Caco-2 (cell line): ENCODE measurements around the gene ANGEL2. TPM values are rescaled to one million over a fixed set of nuclear protein-coding genes. Genes with fewer than 3 reads are reported as not detected.

Experiments
- BruUV-seq: library from RNA; stranded (reverse); fragments of 400-500 nt; replicated peaks from 2 replicates; lab custom pipeline; 2021; lab: Mats Ljungman, UMichigan
- CTCF ChIA-PET: fragments of 300-600 bp; sonication (Branson Sonifier 250); formaldehyde crosslinking; loops from one replicate; lab custom pipeline; 2022; ENCODE audit warnings: antibody characterized with exemption; lab: Charles Lee
- POLR2A ChIA-PET: fragments of 300-600 bp; sonication (Branson Sonifier 250); formaldehyde crosslinking; loops from one replicate; lab custom pipeline; 2022; ENCODE audit warnings: antibody characterized with exemption; lab: Charles Lee
- DNase-seq, 2 experiments: peaks; one replicate each; pipeline versions ENCODE4 v3.0.0 to v3.0.0-alpha.2; 2020 to 2022
- H3K27me3 ChIP-seq: replicated peaks from 2 replicates; pipeline ENCODE4 v1.6.0; 2011; ENCODE audit warnings: low read length; ENCODE audit not compliant: control insufficient read depth, insufficient read depth
- H3K36me3 ChIP-seq: 2 replicates; pipeline ENCODE4 v1.5.1; 2011; ENCODE audit warnings: low read length; ENCODE audit not compliant: control insufficient read depth, insufficient read depth
- H3K4me1 ChIP-seq: fragments of 250-450 bp; sonication (Bioruptor Pico); 2 replicates; pipeline ENCODE4 v1.5.1; 2020; ENCODE audit warnings: mild to moderate bottlenecking
- H3K4me3 ChIP-seq: 2 replicates; pipeline ENCODE4 v1.5.1; 2011; ENCODE audit warnings: low read depth, mild to moderate bottlenecking, control low read depth, low read length
- H3K9me3 ChIP-seq: fragments of 250-450 bp; sonication (Bioruptor Pico); 2 replicates; pipeline ENCODE4 v1.5.1; 2020; ENCODE audit warnings: mild to moderate bottlenecking, moderate library complexity
- H3K27ac Mint-ChIP-seq: one replicate; pipeline ENCODE4 v1.8.0; 2022; ENCODE audit warnings: mixed read lengths; ENCODE audit not compliant: unreplicated experiment
- H3K27me3 Mint-ChIP-seq: one replicate; pipeline ENCODE4 v1.8.0; 2022; ENCODE audit warnings: mixed read lengths; ENCODE audit not compliant: insufficient read depth, unreplicated experiment
- H3K36me3 Mint-ChIP-seq: one replicate; pipeline ENCODE4 v1.8.0; 2022; ENCODE audit warnings: mild to moderate bottlenecking, mixed read lengths; ENCODE audit not compliant: insufficient read depth, unreplicated experiment
- H3K4me1 Mint-ChIP-seq: one replicate; pipeline ENCODE4 v1.8.0; 2022; ENCODE audit warnings: low read depth, mixed read lengths; ENCODE audit not compliant: unreplicated experiment
- H3K4me3 Mint-ChIP-seq: one replicate; pipeline ENCODE4 v1.8.0; 2022; ENCODE audit warnings: mild to moderate bottlenecking, moderate library complexity, mixed read lengths; ENCODE audit not compliant: unreplicated experiment
- H3K9me3 Mint-ChIP-seq: one replicate; pipeline ENCODE4 v1.8.0; 2022; ENCODE audit warnings: mixed read lengths; ENCODE audit not compliant: unreplicated experiment
- intact Hi-C: fragments of 100-400 bp; cut with micrococcal nuclease; formaldehyde crosslinking; loops from one replicate; pipeline ENCODE4 v1.10.0; 2022; ENCODE audit not compliant: unreplicated experiment
- total RNA-seq: library from RNA; stranded (reverse); gene quantifications from 2 replicates; pipeline ENCODE4 v1.2.3, GENCODE V29; 2022
- TF ChIP-seq, protein P1 (sequence below), 2 experiments: fragments of 200-600 bp in 1 of 2; IDR thresholded peaks; 1 replicate in 1 of 2; 2 replicates in 1 of 2; pipeline versions ENCODE4 v1.5.1 to v1.8.0; 2011 to 2022; ENCODE audit warnings: antibody characterized with exemption in 1 of 2, control low read depth in 1 of 2, inconsistent platforms in 1 of 2, low read depth in 1 of 2, low read length in 1 of 2, mild to moderate bottlenecking in 1 of 2, moderate library complexity in 1 of 2; ENCODE audit not compliant: insufficient read depth in 1 of 2, severe bottlenecking in 1 of 2, unreplicated experiment in 1 of 2

The ANGEL2 gene
- total RNA-seq, 1 experiment from 2014 or later: 34.8 TPM

DNA sequence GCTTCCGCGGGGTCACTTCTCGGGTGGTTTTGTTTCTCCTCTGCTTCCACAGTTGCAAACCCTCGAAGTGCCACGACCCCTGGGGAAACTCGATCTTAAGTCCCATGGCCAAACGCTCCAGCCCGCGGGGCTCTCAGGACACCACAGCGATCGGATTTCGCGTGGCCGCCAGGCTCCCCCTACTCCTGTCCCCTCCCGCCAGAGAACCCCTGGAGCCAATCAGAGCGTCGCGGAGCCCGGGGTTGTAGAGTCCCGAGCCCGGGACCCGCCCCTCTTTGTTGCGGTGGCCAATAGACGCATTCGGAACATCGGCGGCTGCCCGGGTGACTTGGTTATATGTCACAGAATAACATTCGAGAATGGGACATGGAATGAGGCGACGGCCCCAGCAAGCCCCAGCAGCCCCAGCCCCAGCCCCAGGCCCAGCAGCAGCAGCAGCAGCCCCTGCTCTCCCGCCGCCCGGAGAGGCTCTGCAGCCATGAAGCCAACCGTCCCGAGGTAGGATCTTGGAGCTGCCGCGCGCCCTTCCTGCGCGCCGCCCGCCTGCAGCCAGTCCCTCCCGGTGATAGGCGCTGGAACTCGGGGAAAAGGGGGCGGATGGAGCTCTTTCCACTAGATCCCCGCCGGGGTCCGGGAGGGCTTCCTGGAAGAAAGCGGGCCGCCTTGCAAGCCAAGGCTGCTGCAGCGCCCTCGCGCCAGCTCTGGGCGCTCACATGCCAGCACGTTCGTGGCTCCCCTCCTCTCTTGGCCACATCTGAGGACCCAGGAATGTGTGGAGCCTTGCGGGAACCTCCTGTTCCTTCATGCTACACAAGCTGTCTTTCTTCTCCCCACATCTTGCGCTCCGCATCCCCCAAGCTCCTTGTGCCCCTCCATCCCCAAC lies 65.2 kb downstream of the ANGEL2 start, which contains the start of gene VASH2:
Gene VASH2 (plus strand): TSS at position 299 of the 883 bp plus-strand sequence. CDS start 1,002 bp downstream, outside the sequence.
- Mint-ChIP-seq H3K27ac (peak within 1 kb of the TSS; percentile 48), H3K4me1 (no peaks in the 10 kb centered on the region), H3K27me3 (peaks cover 4% of the 10 kb centered on the region), H3K4me3 (peak within 1 kb of the TSS; percentile 84), H3K36me3 (peaks cover 7% of the 10 kb centered on the region), H3K9me3 (no peaks in the 10 kb centered on the region)
- H3K9me3 ChIP-seq: no peaks in the 10 kb centered on the region
- no peaks in the 10 kb centered on the region for H3K36me3 ChIP-seq
- peak; percentile 88 to 90 for DNase-seq
- peak within 1 kb of the TSS; percentile 49 for H3K4me3 ChIP-seq
- ChIA-PET CTCF (interaction anchor here (0.6 to 1.3 kb wide), 3 partner anchors 142 to 285 kb away, joined by 3 to 5 read pairs (median 3); no protein-coding TSS in a partner anchor), POLR2A (interaction anchor here (0.7 to 0.8 kb wide), 4 partner anchors 48 to 635 kb away, joined by 3 to 9 read pairs (median 6); partner anchors contain the start of gene ATF3)
- H3K27me3 ChIP-seq: no peaks in the 10 kb centered on the region
- intact Hi-C loops: no loop called here
- H3K4me1 ChIP-seq: no peaks in the 10 kb centered on the region
- TF ChIP-seq, protein P1, sequence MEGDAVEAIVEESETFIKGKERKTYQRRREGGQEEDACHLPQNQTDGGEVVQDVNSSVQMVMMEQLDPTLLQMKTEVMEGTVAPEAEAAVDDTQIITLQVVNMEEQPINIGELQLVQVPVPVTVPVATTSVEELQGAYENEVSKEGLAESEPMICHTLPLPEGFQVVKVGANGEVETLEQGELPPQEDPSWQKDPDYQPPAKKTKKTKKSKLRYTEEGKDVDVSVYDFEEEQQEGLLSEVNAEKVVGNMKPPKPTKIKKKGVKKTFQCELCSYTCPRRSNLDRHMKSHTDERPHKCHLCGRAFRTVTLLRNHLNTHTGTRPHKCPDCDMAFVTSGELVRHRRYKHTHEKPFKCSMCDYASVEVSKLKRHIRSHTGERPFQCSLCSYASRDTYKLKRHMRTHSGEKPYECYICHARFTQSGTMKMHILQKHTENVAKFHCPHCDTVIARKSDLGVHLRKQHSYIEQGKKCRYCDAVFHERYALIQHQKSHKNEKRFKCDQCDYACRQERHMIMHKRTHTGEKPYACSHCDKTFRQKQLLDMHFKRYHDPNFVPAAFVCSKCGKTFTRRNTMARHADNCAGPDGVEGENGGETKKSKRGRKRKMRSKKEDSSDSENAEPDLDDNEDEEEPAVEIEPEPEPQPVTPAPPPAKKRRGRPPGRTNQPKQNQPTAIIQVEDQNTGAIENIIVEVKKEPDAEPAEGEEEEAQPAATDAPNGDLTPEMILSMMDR (IDR thresholded peaks at IDR 0.05; ENCODE audit: insufficient read depth in 1 of 2, low read depth in 1 of 2, low read length in 1 of 2, severe bottlenecking in 1 of 2, unreplicated experiment in 1 of 2): no peak
- no TSS peak for BruUV-seq

DNA sequence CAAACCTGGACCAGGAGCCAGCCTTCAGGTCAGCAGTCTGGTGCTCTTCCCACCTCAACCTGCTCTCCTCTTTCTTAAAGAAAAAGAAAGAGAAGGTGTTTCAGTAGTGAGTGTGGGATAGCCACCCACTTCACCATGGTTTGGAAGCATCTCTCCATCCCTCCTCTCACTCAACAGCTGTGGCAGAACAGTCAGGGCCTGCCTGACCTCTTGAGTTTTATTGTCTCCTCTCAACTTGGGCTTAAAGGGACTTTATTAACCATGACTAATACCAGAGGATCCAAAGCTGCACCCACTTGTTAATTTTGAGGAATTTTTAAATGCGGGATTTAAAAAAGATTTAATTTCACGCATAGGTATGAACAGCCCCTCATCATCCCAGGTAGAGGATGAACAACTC lies 65.9 kb downstream of the ANGEL2 start:
- H3K27me3 ChIP-seq: no peaks in the 10 kb centered on the region
- ChIA-PET CTCF (no interaction called here), POLR2A (no interaction called here)
- H3K4me1 ChIP-seq: no peaks in the 10 kb centered on the region
- Mint-ChIP-seq H3K27ac (peak overlapping the region; percentile 48), H3K4me1 (no peaks in the 10 kb centered on the region), H3K36me3 (peaks cover 7% of the 10 kb centered on the region), H3K27me3 (peaks cover 4% of the 10 kb centered on the region), H3K4me3 (peak overlapping the region; percentile 84), H3K9me3 (no peaks in the 10 kb centered on the region)
- H3K36me3 ChIP-seq: no peaks in the 10 kb centered on the region
- intact Hi-C loops: no loop called here
- DNase-seq: no peak
- BruUV-seq: no TSS peak
- TF ChIP-seq, protein P1 (IDR thresholded peaks at IDR 0.05; ENCODE audit: insufficient read depth in 1 of 2, low read depth in 1 of 2, low read length in 1 of 2, severe bottlenecking in 1 of 2, unreplicated experiment in 1 of 2): no peak
- H3K9me3 ChIP-seq: no peaks in the 10 kb centered on the region
- peak overlapping the region; percentile 49 for H3K4me3 ChIP-seq

DNA sequence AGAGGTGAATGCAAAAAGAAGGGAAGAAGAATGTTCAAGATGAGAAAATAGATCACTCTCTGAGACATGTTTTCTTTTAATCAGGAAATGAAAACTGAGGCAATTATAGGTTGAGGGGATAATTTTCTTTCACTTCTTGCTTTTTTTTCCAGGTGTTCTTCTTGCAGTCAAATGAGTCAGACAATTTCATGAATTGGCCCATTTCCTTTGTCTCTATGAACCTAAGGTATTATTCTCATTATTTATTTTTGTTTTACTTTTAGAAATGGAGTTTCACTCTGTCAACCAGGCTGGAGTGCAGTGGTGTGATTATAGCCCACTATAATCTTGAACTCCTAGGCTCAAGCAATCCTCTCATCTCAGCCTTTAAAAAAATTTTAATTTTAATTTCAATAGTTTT lies 68.8 kb downstream of the ANGEL2 start:
- Histone ChIP-seq H3K4me1 (no peaks in the 10 kb centered on the region), H3K9me3 (no peaks in the 10 kb centered on the region), H3K27me3 (no peaks in the 10 kb centered on the region), H3K36me3 (no peaks in the 10 kb centered on the region), H3K4me3 (no peak overlapping the region)
- Mint-ChIP-seq H3K27me3 (no peaks in the 10 kb centered on the region), H3K36me3 (peaks cover 7% of the 10 kb centered on the region), H3K9me3 (no peaks in the 10 kb centered on the region), H3K4me1 (no peaks in the 10 kb centered on the region), H3K4me3 (no peak overlapping the region), H3K27ac (no peak overlapping the region)
- POLR2A ChIA-PET: no interaction called here
- TF ChIP-seq, protein P1 (IDR thresholded peaks at IDR 0.05; ENCODE audit: insufficient read depth in 1 of 2, low read depth in 1 of 2, low read length in 1 of 2, severe bottlenecking in 1 of 2, unreplicated experiment in 1 of 2): no peak
- CTCF ChIA-PET: no interaction called here
- no TSS peak for BruUV-seq
- DNase-seq: no peak
- intact Hi-C loops: no loop called here
